Measurements from ENCODE around the gene SGCG.
"Not testable (repeated sequence)": the region's sequence is repeated elsewhere in the genome, so short reads cannot be mapped to it uniquely, and the experiment has no call there.

Gene SGCG

GRCh38 chr13:23212671-23213070, 31.9 kb downstream of the SGCG start:
- DNase-seq: no peak

- no peak for DNase-seq
Measured at GRCh38 chr13:23231241-23231640, 50.5 kb downstream of the SGCG start.

DNA sequence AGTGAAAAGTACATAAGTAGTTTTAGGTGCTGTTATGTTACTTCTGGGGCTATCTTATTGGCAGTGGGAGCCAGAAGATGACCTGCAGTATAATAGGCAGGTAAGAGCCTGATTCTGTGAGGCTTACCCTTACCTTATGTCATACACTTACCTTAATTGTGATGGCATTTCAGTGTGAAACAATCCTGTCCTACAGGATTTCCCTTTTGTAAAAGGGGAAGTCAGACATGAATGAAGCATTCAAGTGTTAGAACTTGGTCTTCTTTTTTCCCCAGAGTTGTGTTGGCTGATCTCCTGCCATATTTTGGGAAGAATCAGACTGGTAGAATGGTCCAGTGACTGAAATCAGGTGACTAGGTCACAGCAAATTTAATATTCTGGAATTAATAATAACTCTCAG, 55.2 kb downstream of the SGCG start:
- no peak for DNase-seq

DNA sequence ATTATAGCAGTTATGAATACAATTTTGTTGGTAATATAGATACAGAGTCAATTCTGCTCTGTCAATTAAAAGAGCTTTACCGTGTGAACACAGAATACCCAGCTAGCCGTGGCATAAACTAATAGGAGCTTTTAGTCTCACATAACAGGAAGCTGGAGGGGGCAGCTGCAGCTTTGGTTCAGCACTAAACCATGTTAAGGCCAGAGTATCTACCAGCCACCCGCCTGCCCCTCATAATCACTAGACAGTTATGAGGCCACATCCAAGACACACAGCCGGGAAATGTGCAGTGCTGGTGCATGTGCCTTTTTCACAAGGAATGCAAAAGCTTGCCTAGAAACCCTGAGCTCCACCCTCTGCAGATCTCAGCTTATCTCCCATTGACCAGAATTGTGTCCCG, 62.3 kb downstream of the SGCG start:
- no peak for DNase-seq

DNA sequence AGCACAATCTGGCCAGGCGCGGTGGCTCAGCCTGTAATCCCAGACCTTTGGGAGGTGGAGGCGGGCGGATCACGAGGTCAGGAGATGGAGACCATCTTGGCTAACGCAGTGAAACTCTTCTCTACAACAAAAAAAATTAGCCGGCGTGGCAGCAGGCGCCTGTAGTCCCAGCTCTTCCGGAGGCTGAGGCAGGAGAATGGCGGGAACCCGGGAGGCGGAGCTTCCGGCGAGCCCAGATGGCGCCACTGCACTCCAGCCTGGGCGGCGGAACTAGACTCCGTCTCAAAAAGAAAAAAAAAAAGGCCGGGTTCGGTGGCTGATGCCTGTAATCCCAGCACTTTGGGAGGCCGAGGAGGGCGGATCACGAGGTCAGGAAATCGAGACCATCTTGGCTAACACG, 67.6 kb downstream of the SGCG start:
- not testable (repeated sequence) for DNase-seq

GRCh38 chr13:23254506-23254905, 73.7 kb downstream of the SGCG start:
- DNase-seq: no peak

GRCh38 chr13:23267571-23267970, 86.8 kb downstream of the SGCG start:
- DNase-seq: no peak

- no peak for DNase-seq
Measured at GRCh38 chr13:23268441-23268840, 87.7 kb downstream of the SGCG start.

DNA sequence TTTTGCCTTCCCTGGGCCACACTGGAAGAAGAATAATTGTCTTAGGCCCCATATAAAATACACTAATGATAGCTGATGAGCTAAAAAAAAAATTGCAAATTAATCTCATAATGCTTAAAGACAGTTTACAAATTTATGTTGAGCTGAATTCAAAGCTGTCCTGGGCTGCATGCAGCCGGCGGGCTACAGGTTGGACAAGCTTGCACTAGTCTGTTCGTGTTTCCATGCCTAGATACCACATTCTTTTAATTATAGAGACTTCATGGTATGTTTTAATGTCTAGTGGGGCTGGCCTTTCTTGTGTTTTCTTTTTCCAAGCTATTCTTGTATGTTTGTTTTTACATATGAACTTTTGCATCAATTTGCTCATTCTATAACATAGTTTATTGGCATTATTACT, 90.6 kb downstream of the SGCG start:
- no peak for DNase-seq

DNA sequence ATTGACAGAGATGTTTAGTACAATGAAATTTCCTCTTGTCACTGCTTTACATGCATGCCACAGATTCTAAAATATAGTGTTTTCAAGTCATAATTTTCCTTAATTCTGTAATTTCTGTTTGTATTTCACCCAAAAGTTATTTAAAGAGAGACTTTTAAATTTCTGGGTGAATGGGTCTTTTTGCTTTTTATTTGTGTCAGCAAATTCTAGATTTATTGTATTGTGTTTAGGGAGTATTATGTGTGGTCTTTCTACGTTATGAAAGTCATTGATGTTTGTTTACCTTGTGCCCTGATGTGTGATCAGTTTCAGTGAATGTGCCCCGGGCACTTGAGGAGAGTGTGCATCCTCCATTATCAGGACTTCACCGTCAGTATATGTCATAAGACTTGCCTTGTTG, 92.7 kb downstream of the SGCG start:
- DNase-seq: no peak

GRCh38 chr13:23279321-23279720, 98.5 kb downstream of the SGCG start:
- no peak for DNase-seq

GRCh38 chr13:23288564-23288963, 107.8 kb downstream of the SGCG start:
- no peak for DNase-seq

DNA sequence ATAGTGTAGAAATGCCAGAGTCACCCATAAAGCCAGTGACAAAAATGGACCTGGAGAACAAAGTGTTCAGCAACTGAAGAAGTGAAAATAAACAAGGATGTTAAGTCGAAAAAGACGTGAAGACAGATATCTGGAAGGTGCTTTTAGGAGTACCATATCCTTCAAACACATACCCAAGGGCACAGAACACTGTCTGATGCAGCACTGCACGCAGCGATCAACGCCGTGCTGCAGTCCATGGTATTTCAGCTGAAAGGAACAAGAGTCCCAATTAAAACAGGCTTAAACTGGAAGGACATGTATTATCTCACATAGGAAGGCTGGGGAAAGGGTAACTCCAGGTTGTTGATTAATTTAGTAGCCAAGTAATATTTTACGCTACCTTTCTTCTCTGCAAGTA, 108.2 kb downstream of the SGCG start:
- no peak for DNase-seq

DNA sequence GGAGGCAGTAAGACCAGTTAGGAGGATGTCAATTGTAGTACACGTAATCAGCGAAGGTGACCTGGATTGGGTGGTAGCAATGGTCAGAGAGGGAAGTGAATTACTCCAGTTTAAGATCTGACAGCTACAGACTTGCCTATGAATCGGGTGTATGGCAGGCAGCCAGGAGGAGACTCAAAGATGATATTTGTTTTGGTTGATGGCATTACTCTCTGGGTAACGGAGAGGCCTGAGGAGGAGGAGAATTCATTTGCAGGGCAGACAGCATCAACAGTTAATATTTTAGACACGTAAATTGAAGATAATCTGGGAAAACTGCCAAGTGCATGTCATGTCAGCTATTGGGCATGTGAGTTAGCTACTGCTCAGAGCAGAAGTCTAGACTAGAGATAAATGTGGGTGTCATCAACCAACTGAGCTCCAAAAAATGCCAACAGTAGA, 109.2 kb downstream of the SGCG start:
- no peak for DNase-seq

GRCh38 chr13:23292586-23292985, 111.8 kb downstream of the SGCG start:
- no peak for DNase-seq

- not testable (repeated sequence) for DNase-seq
Measured at GRCh38 chr13:23314837-23315236, 134.1 kb downstream of the SGCG start.

- no peak for DNase-seq
Measured at GRCh38 chr13:23319883-23320224, 139.1 kb downstream of the SGCG start.

DNA sequence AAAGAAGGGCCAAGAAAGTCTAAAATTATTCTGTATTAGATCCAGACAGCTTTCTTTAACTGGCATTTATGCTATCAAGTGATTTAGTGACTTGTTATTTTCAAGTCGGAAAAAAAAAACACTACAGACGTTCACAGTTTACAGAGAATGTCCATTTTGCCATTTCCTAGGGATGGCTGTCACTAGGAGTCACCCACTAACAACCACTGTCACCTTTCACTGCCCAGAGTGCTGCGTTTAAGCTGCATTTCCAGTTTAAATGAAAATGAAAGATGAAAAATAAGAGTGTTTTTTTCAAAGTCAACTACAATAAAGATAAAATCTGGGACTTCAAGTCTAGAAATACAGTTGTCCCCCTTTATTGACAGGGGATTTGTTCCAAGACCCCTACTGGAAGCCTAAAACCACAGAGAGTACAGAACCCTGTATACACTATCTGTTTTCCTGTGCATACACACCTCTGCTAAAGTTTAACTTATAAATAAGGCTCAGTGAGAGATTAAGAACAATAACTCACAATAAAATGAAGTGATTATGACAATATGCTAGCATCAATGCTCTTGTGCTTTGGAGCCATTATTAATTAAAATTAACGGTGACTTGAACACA, 140.3 kb downstream of the SGCG start:
- DNase-seq: no peak

- DNase-seq: no peak
Measured at GRCh38 chr13:23321535-23322241, 140.9 kb downstream of the SGCG start.

- peak; percentile 16 to 50 for DNase-seq
Measured at GRCh38 chr13:23322353-23323336, 141.9 kb downstream of the SGCG start.

- DNase-seq: no peak
Measured at GRCh38 chr13:23323946-23324709, 143.3 kb downstream of the SGCG start.

GRCh38 chr13:23325191-23325590, 144.4 kb downstream of the SGCG start:
- no peak for DNase-seq

GRCh38 chr13:23330356-23330755, 149.6 kb downstream of the SGCG start:
- DNase-seq: no peak

All from inflammatory macrophage (primary cell).